CD14-positive monocyte (primary cell): Measurements from ENCODE around the gene UCHL5. TPM values are rescaled to one million over a fixed set of nuclear protein-coding genes. Genes with fewer than 3 reads are reported as not detected.

Source experiments
- DNase-seq, 3 donors: peaks; one replicate each; pipeline ENCODE4 v3.0.0-alpha.2; 2011 to 2022
- H2AFZ ChIP-seq: 2 replicates; pipeline ENCODE4 v1.6.0; 2012; ENCODE audit warnings: mild to moderate bottlenecking, low read depth, low read length, inconsistent platforms; ENCODE audit not compliant: insufficient read depth, poor library complexity, severe bottlenecking
- H3K27ac ChIP-seq, 2 donors: 1 replicate in 1 of 2; 2 replicates in 1 of 2; pipeline ENCODE4 v1.5.1; 2012 to 2013; ENCODE audit warnings: low read length in 2 of 2, control low read depth in 1 of 2, inconsistent platforms in 1 of 2, low read depth in 1 of 2, mild to moderate bottlenecking in 1 of 2
- H3K27me3 ChIP-seq, 2 donors: one replicate each; pipeline versions ENCODE4 v1.6.0 to v1.6.1; 2011 to 2013; ENCODE audit warnings: low read length in 2 of 2; ENCODE audit not compliant: control insufficient read depth in 2 of 2, insufficient read depth in 2 of 2
- H3K36me3 ChIP-seq, 2 donors: replicated peaks in 1 of 2; 1 replicate in 1 of 2; 2 replicates in 1 of 2; pipeline versions ENCODE4 v1.5.1 to v1.6.1; 2012 to 2013; ENCODE audit warnings: low read length in 2 of 2, control low read depth in 1 of 2, inconsistent platforms in 1 of 2, mild to moderate bottlenecking in 1 of 2; ENCODE audit not compliant: insufficient read depth in 2 of 2, control insufficient read depth in 1 of 2
- H3K4me1 ChIP-seq, 2 donors: 1 replicate in 1 of 2; 2 replicates in 1 of 2; pipeline versions ENCODE4 v1.5.1 to v1.6.1; 2012 to 2013; ENCODE audit warnings: low read length in 2 of 2, control low read depth in 1 of 2, inconsistent platforms in 1 of 2, mild to moderate bottlenecking in 1 of 2, moderate library complexity in 1 of 2; ENCODE audit not compliant: insufficient read depth in 2 of 2, control insufficient read depth in 1 of 2
- H3K4me2 ChIP-seq: replicated peaks from 2 replicates; pipeline ENCODE3; 2012; ENCODE audit warnings: low read length, moderate library complexity, mild to moderate bottlenecking; ENCODE audit not compliant: poor library complexity, severe bottlenecking; ENCODE audit errors: extremely low read depth
- H3K4me3 ChIP-seq, 3 experiments: fragments of 200-600 bp in 1 of 3; sonication (generic) in 1 of 3; replicated peaks in 1 of 3; 1 replicate in 2 of 3; 2 replicates in 1 of 3; pipeline ENCODE4 v1.5.1; 2011 to 2013; ENCODE audit warnings: low read length in 3 of 3, mild to moderate bottlenecking in 3 of 3, control low read depth in 2 of 3, low read depth in 2 of 3, inconsistent platforms in 1 of 3, moderate library complexity in 1 of 3
- H3K79me2 ChIP-seq: 2 replicates; pipeline ENCODE4 v1.6.0; 2012; ENCODE audit warnings: mild to moderate bottlenecking, control low read depth, inconsistent platforms, low read length, moderate library complexity; ENCODE audit not compliant: insufficient read depth
- H3K9ac ChIP-seq: 2 replicates; pipeline ENCODE4 v1.6.0; 2017; ENCODE audit warnings: low read length, mild to moderate bottlenecking; ENCODE audit not compliant: insufficient read depth, poor library complexity, severe bottlenecking
- H3K9me3 ChIP-seq, 2 donors: replicated peaks in 1 of 2; 1 replicate in 1 of 2; 2 replicates in 1 of 2; pipeline versions ENCODE4 v1.5.1 to v1.6.1; 2012 to 2013; ENCODE audit warnings: low read length in 2 of 2, control low read depth in 1 of 2; ENCODE audit not compliant: control insufficient read depth in 1 of 2, insufficient read depth in 1 of 2
- H4K20me1 ChIP-seq: 2 replicates; pipeline ENCODE4 v1.6.0; 2012; ENCODE audit warnings: mild to moderate bottlenecking, low read length, control low read depth, moderate library complexity; ENCODE audit not compliant: insufficient read depth
- H3K27ac Mint-ChIP-seq, 7 donors: one replicate each; pipeline ENCODE4 v1.8.0; 2020; ENCODE audit warnings: mild to moderate bottlenecking in 7 of 7, mixed read lengths in 7 of 7, moderate library complexity in 6 of 7, inconsistent platforms in 2 of 7
- H3K27me3 Mint-ChIP-seq, 3 donors: one replicate each; pipeline ENCODE4 v1.8.0; 2021 to 2022; ENCODE audit warnings: low read depth in 3 of 3, mild to moderate bottlenecking in 3 of 3, mixed read lengths in 3 of 3, moderate library complexity in 3 of 3, inconsistent platforms in 1 of 3
- H3K36me3 Mint-ChIP-seq, 2 donors: one replicate each; pipeline ENCODE4 v1.8.0; 2020; ENCODE audit warnings: mixed read lengths in 2 of 2, inconsistent platforms in 1 of 2, mild to moderate bottlenecking in 1 of 2
- H3K4me1 Mint-ChIP-seq: one replicate; pipeline ENCODE4 v1.8.0; 2020; ENCODE audit warnings: mild to moderate bottlenecking, mixed read lengths
- H3K4me3 Mint-ChIP-seq, 2 donors: one replicate each; pipeline ENCODE4 v1.8.0; 2020; ENCODE audit warnings: mild to moderate bottlenecking in 2 of 2, mixed read lengths in 2 of 2, moderate library complexity in 1 of 2
- H3K9me3 Mint-ChIP-seq, 7 donors: one replicate each; pipeline ENCODE4 v1.8.0; 2020 to 2022; ENCODE audit warnings: mixed read lengths in 7 of 7, mild to moderate bottlenecking in 6 of 7, moderate library complexity in 6 of 7, inconsistent platforms in 2 of 7
- WGBS: methylation state at CpG from one replicate; pipeline ENCODE4 v1.1.5; 2013; ENCODE audit warnings: missing lambda C conversion rate; ENCODE audit not compliant: insufficient coverage; 5-methylcytosine and 5-hydroxymethylcytosine counted together
- intact Hi-C, 2 donors: fragments of 100-400 bp; cut with micrococcal nuclease; formaldehyde crosslinking; loops; one replicate each; pipeline versions ENCODE4 v1.15.0 to v1.15.1; 2023
- polyA minus RNA-seq: library from RNA; depleted of rRNA, polyadenylated mRNA; stranded (reverse); fragments of >200 nt; gene quantifications from 2 replicates; pipeline ENCODE4 v1.2.3, GENCODE V29; 2012
- polyA plus RNA-seq, 3 donors: library from polyadenylated mRNA; depleted of rRNA in 1 of 3; unstranded in 2 of 3; stranded (reverse) in 1 of 3; fragments of 300-500 nt in 2 of 3; fragments of >200 nt in 1 of 3; fragmentation: Illumina TruSeq in 2 of 3; gene quantifications; 1 replicate in 2 of 3; 2 replicates in 1 of 3; pipeline ENCODE4 v1.2.3, GENCODE V29; 2012 to 2021
- total RNA-seq, 12 experiments: library from RNA in 1 of 12; stranded (reverse) in 1 of 12; fragments of 120-200 nt in 1 of 12; gene quantifications; one replicate each; pipeline ENCODE4 v1.2.4 and lab custom pipeline; 2013 to 2026; ENCODE audit warnings: mixed read lengths in 6 of 12, inconsistent platforms in 1 of 12
- TF ChIP-seq, protein P1 (sequence below): fragments of 200-600 bp; IDR thresholded peaks from one replicate; pipeline ENCODE4 v1.8.0; 2022; ENCODE audit warnings: antibody characterized with exemption, mild to moderate bottlenecking

The UCHL5 gene, protein sequence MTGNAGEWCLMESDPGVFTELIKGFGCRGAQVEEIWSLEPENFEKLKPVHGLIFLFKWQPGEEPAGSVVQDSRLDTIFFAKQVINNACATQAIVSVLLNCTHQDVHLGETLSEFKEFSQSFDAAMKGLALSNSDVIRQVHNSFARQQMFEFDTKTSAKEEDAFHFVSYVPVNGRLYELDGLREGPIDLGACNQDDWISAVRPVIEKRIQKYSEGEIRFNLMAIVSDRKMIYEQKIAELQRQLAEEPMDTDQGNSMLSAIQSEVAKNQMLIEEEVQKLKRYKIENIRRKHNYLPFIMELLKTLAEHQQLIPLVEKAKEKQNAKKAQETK
- total RNA-seq (2013): 17.2 TPM
- polyA plus RNA-seq (10 to 100 TPM in 2 of 3 donors, 1 to 10 TPM in 1; 8.6 to 43.0 (median 29.6) TPM), polyA minus RNA-seq (6.7 and 13.2 TPM in 2 replicates), total RNA-seq (lab: John Stamatoyannopoulos, UW) (4.5 to 21.8 (median 18.3) reads per million in 11 experiments)

DNA sequence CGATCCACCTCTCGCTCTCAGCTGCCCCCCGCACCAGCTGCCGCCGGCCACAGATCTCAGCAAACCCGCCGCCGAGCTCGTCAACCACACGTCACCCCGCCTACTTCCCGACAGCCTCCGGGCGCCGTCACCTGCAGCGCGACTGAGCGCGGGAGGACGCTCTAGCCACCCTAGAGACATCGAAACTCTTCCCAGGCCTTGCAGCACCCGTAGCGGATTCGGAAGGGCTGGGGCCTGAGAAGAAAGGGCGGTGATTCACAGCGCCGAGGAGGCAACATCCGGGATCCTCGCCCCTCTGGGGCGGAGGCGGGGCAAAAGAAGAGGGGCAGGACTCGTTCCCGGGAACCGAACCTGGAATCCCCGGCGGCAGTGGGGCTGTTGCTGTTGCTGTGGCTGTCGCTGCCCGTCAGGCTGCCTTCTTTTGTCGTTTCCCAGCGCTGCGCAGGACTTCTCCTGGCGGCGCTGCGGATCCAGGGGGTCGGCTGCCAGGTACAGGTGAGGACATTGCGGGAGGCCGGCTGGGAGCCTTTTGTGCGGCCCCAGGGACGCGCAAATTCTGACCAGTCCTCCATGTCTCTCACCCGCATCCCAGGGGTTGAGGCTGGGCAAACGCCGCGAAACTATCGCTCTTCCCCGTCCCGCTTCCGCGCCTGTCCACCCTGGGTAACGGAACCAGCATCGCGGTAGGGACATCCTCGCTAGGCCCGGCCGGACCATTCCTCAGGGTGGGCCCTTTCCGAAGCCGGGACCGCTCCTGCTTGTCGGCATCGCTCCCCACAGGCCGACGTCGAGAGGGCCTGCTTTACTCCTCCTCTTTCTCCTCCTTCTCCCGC lies at the start of gene UCHL5, which contains the start of gene RO60:
Gene UCHL5, minus strand, starts transcription at position 79 of the 833 bp plus-strand sequence. CDS start 100 bp downstream, outside the sequence.
Gene RO60, plus strand, starts transcription at position 331 of the 833 bp plus-strand sequence. CDS start 9,443 bp downstream, outside the sequence.
- H3K27me3 Mint-ChIP-seq: peaks cover 0 to 4% (median 0%) of the 10 kb centered on the region in 3 donors
- Histone ChIP-seq H2AFZ (peak within 1 kb of the TSS; percentile 94), H3K36me3 (no peaks in the 10 kb centered on the region), H3K9ac (peak within 1 kb of the TSS; percentile 96), H3K4me2 (peak within 1 kb of the TSS; percentile 92), H3K27me3 (no peaks in the 10 kb centered on the region), H3K79me2 (peaks cover 97% of the 10 kb centered on the region), H4K20me1 (peaks cover 24% of the 10 kb centered on the region), H3K4me1 (peaks cover 19 to 33% of the 10 kb centered on the region in 2 donors), H3K4me3 (peak within 1 kb of the TSS; percentile 71 to 85 (median 83)), H3K27ac (peak within 1 kb of the TSS; percentile 93 to 94), H3K9me3 (no peaks in the 10 kb centered on the region)
- H3K36me3 Mint-ChIP-seq: peaks cover 2 to 9% of the 10 kb centered on the region in 2 donors
- peaks cover 48% of the 10 kb centered on the region for H3K4me1 Mint-ChIP-seq
- peak; percentile 92 to 94 (median 94) for DNase-seq
- intact Hi-C loops: loop anchor here (5.0 to 10.0 kb wide), 5 partner anchors 37 to 585 kb away; partner anchors contain the start of genes GLRX2 (in 2 of the 2) and CDC73 (in 1 of the 2)
- no peaks in the 10 kb centered on the region for H3K9me3 Mint-ChIP-seq
- TF ChIP-seq, protein P1, sequence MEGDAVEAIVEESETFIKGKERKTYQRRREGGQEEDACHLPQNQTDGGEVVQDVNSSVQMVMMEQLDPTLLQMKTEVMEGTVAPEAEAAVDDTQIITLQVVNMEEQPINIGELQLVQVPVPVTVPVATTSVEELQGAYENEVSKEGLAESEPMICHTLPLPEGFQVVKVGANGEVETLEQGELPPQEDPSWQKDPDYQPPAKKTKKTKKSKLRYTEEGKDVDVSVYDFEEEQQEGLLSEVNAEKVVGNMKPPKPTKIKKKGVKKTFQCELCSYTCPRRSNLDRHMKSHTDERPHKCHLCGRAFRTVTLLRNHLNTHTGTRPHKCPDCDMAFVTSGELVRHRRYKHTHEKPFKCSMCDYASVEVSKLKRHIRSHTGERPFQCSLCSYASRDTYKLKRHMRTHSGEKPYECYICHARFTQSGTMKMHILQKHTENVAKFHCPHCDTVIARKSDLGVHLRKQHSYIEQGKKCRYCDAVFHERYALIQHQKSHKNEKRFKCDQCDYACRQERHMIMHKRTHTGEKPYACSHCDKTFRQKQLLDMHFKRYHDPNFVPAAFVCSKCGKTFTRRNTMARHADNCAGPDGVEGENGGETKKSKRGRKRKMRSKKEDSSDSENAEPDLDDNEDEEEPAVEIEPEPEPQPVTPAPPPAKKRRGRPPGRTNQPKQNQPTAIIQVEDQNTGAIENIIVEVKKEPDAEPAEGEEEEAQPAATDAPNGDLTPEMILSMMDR: no peak
- H3K27ac Mint-ChIP-seq: peak within 1 kb of the TSS; percentile 98 to 99 (median 99)
- H3K4me3 Mint-ChIP-seq: peak within 1 kb of the TSS; percentile 95 to 97
- WGBS: under 1% methylated on average over 66 of the region's 74 CpGs

DNA sequence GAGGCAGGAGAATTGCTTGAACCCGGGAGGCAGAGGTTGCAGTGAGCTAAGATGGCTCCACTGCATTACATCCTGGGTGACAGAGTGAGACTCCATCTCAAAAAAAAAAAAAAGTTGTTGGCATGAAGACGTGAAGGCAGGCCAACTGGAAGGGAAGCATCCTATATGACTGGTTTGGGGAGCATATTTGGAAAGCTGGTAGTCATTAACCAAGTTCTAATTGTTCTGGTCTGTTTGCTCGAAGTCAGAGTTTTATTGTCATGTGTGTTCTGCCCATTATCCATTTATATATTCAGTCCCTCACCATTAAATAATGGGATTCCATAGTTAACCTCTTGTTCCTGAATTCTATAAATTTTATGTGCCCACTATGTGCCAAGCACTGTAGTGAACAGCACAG lies 49.3 kb upstream of the UCHL5 start:
- Mint-ChIP-seq H3K9me3 (no peaks in the 10 kb centered on the region), H3K27ac (no peak overlapping the region), H3K36me3 (no peaks in the 10 kb centered on the region), H3K4me3 (no peak overlapping the region), H3K4me1 (peaks cover 28% of the 10 kb centered on the region), H3K27me3 (peaks cover 0 to 3% (median 1%) of the 10 kb centered on the region in 3 donors)
- H3K4me2 ChIP-seq: no peak overlapping the region
- H3K79me2 ChIP-seq: peaks cover 14% of the 10 kb centered on the region
- intact Hi-C loops: loop anchor here (5.0 to 10.0 kb wide), 2 partner anchors 51 to 54 kb away; partner anchors contain the start of genes RO60 (in 2 of the 2) and UCHL5 (in 2 of the 2)
- no peak overlapping the region for H2AFZ ChIP-seq
- H3K36me3 ChIP-seq: no peaks in the 10 kb centered on the region
- no peak overlapping the region for H3K4me3 ChIP-seq
- peaks cover 26 to 30% of the 10 kb centered on the region in 2 donors for H3K4me1 ChIP-seq
- 100% methylated on average over 1 of the region's 3 CpGs for WGBS
- no peak for DNase-seq
- H3K9me3 ChIP-seq: no peaks in the 10 kb centered on the region
- H3K9ac ChIP-seq: no peak overlapping the region
- no peak overlapping the region for H3K27ac ChIP-seq
- TF ChIP-seq, protein P1: no peak
- H4K20me1 ChIP-seq: peaks cover 9% of the 10 kb centered on the region
- no peaks in the 10 kb centered on the region for H3K27me3 ChIP-seq
